Right atrium auricular region (tissue), 2 donors: ENCODE data around the gene DHX35. TPM values are rescaled to one million over a fixed set of nuclear protein-coding genes. Genes with fewer than 3 reads are reported as not detected.

Experiments
- DNase-seq: peaks from one replicate; pipeline ENCODE4 v3.0.0-alpha.2; 2019; ENCODE audit warnings: low spot score
- H3K27ac ChIP-seq, 2 donors: fragments of 200-600 bp; sonication (generic); 1 replicate in 1 of 2; 2 replicates in 1 of 2; pipeline ENCODE4 v1.5.1; 2016 to 2019
- H3K27me3 ChIP-seq, 2 donors: fragments of 200-600 bp; sonication (generic); one replicate each; pipeline versions ENCODE4 v1.5.1 to v1.6.0; 2017 to 2019
- H3K36me3 ChIP-seq: fragments of 200-600 bp; sonication (generic); one replicate; pipeline ENCODE4 v1.5.1; 2016
- H3K4me1 ChIP-seq, 2 donors: fragments of 200-600 bp; sonication (generic); one replicate each; pipeline versions ENCODE4 v1.5.1 to v1.6.0; 2017 to 2019
- H3K4me3 ChIP-seq, 2 donors: fragments of 200-600 bp; sonication (generic); 1 replicate in 1 of 2; 2 replicates in 1 of 2; pipeline ENCODE4 v1.5.1; 2017 to 2019; ENCODE audit warnings: mild to moderate bottlenecking in 1 of 2, moderate library complexity in 1 of 2
- H3K9me3 ChIP-seq, 2 donors: fragments of 200-600 bp; sonication (generic); one replicate each; pipeline ENCODE4 v1.5.1; 2019
- CTCF ChIP-seq, 2 donors: fragments of 200-600 bp; sonication (generic); IDR thresholded peaks; one replicate each; pipeline ENCODE4 v1.5.1; 2019; ENCODE audit warnings: antibody characterized with exemption in 2 of 2
- total RNA-seq, 2 donors: library from RNA; depleted of rRNA; stranded (reverse); fragments of >200 nt; gene quantifications; one replicate each; pipeline ENCODE4 v1.1.0, GENCODE V29; 2016

DHX35 gene
- total RNA-seq, 2 donors from 2014 or later: 15.2 to 41.0 TPM

GRCh38 chr20:38985060-38985459, 22.9 kb downstream of the DHX35 start:
- peak overlapping the region; percentile 35 to 77 for H3K27ac ChIP-seq
- no peak overlapping the region for H3K4me3 ChIP-seq
- no peaks in the 10 kb centered on the region for H3K9me3 ChIP-seq
- DNase-seq: no peak
- peaks cover 11% of the 10 kb centered on the region for H3K36me3 ChIP-seq
- no peaks in the 10 kb centered on the region for H3K27me3 ChIP-seq
- no peak for TF ChIP-seq CTCF (IDR thresholded peaks at IDR 0.05)
- peaks cover 2 to 29% of the 10 kb centered on the region in 2 donors for H3K4me1 ChIP-seq

- Histone ChIP-seq H3K36me3 (peaks cover 17% of the 10 kb centered on the region), H3K9me3 (no peaks in the 10 kb centered on the region), H3K27ac (peak overlapping the region; percentile 35 to 77), H3K27me3 (no peaks in the 10 kb centered on the region), H3K4me3 (no peak overlapping the region), H3K4me1 (peaks cover 2 to 28% of the 10 kb centered on the region in 2 donors)
- TF ChIP-seq CTCF (IDR thresholded peaks at IDR 0.05): no peak
- DNase-seq: no peak
These were observed 23.5 kb downstream of the DHX35 start for GRCh38 chr20:38985603-38986170.

- Histone ChIP-seq H3K4me3 (no peak overlapping the region), H3K27ac (peak overlapping the region; percentile 32 to 77), H3K9me3 (no peaks in the 10 kb centered on the region), H3K36me3 (peaks cover 17% of the 10 kb centered on the region), H3K4me1 (peaks cover 2 to 28% of the 10 kb centered on the region in 2 donors), H3K27me3 (no peaks in the 10 kb centered on the region)
- no peak for TF ChIP-seq CTCF (IDR thresholded peaks at IDR 0.05)
- no peak for DNase-seq
These were observed 24.5 kb downstream of the DHX35 start for GRCh38 chr20:38986663-38987062.

- TF ChIP-seq CTCF (IDR thresholded peaks at IDR 0.05): no peak
- peaks cover 2 to 28% of the 10 kb centered on the region in 2 donors for H3K4me1 ChIP-seq
- H3K36me3 ChIP-seq: peaks cover 17% of the 10 kb centered on the region
- H3K9me3 ChIP-seq: no peaks in the 10 kb centered on the region
- no peak overlapping the region for H3K4me3 ChIP-seq
- H3K27me3 ChIP-seq: no peaks in the 10 kb centered on the region
- no peak for DNase-seq
- peak overlapping the region in 1 of 2 donors; percentile 77 for H3K27ac ChIP-seq
These were observed 25.6 kb downstream of the DHX35 start for GRCh38 chr20:38987777-38988176.

- peaks cover under 1 to 15% of the 10 kb centered on the region in 2 donors for H3K4me1 ChIP-seq
- no peak for DNase-seq
- H3K27ac ChIP-seq: no peak overlapping the region
- no peak overlapping the region for H3K4me3 ChIP-seq
- no peaks in the 10 kb centered on the region for H3K27me3 ChIP-seq
- H3K9me3 ChIP-seq: no peaks in the 10 kb centered on the region
- H3K36me3 ChIP-seq: peaks cover 28% of the 10 kb centered on the region
- no peak for TF ChIP-seq CTCF (IDR thresholded peaks at IDR 0.05)
These were observed 28.6 kb downstream of the DHX35 start for GRCh38 chr20:38990728-38991127.
